Measurements from ENCODE around the gene SLC36A2.
"Not testable (repeated sequence)": the region's sequence is repeated elsewhere in the genome, so short reads cannot be mapped to it uniquely, and the experiment has no call there.

The SLC36A2 gene

GRCh38 chr5:151326266-151326665 is 21.1 kb downstream of the SLC36A2 start:
- no peak for DNase-seq (ENCODE audit: low spot score)

- no peak for DNase-seq (ENCODE audit: low spot score)
Measured at GRCh38 chr5:151320481-151320880, 26.9 kb downstream of the SLC36A2 start.

GRCh38 chr5:151318850-151319732 is 28.3 kb downstream of the SLC36A2 start:
- no peak for DNase-seq (ENCODE audit: low spot score)

GRCh38 chr5:151317871-151318270 is 29.5 kb downstream of the SLC36A2 start:
- DNase-seq (ENCODE audit: low spot score), result no peak

GRCh38 chr5:151315998-151316597 is 31.3 kb downstream of the SLC36A2 start:
- peak; percentile 48 for DNase-seq (ENCODE audit: low spot score)

GRCh38 chr5:151313357-151313756 is 34.0 kb downstream of the SLC36A2 start:
- no peak for DNase-seq (ENCODE audit: low spot score)

GRCh38 chr5:151312756-151313324 is 34.5 kb downstream of the SLC36A2 start:
- no peak for DNase-seq (ENCODE audit: low spot score)

GRCh38 chr5:151310932-151311331 is 36.4 kb downstream of the SLC36A2 start:
- DNase-seq (ENCODE audit: low spot score), result no peak

GRCh38 chr5:151309821-151310220 is 37.5 kb downstream of the SLC36A2 start:
- DNase-seq (ENCODE audit: low spot score), result not testable (repeated sequence)

GRCh38 chr5:151309266-151309665 is 38.1 kb downstream of the SLC36A2 start:
- not testable (repeated sequence) for DNase-seq (ENCODE audit: low spot score)

- no peak for DNase-seq (ENCODE audit: low spot score)
Measured at GRCh38 chr5:151303666-151304065, 43.7 kb downstream of the SLC36A2 start, which contains the start of gene SLC36A3. SLC36A3 (minus strand) TSS chr5:151303766; CDS start chr5:151303354, 412 bp downstream.

GRCh38 chr5:151298063-151298855 is 49.1 kb downstream of the SLC36A2 start:
- DNase-seq (ENCODE audit: low spot score), result no peak

GRCh38 chr5:151296974-151297373 is 50.4 kb downstream of the SLC36A2 start:
- no peak for DNase-seq (ENCODE audit: low spot score)

GRCh38 chr5:151296478-151296830 is 50.9 kb downstream of the SLC36A2 start:
- no peak for DNase-seq (ENCODE audit: low spot score)

- no peak for DNase-seq (ENCODE audit: low spot score)
Measured at GRCh38 chr5:151295791-151296477, 51.4 kb downstream of the SLC36A2 start.

- no peak for DNase-seq (ENCODE audit: low spot score)
Measured at GRCh38 chr5:151295138-151295537, 52.2 kb downstream of the SLC36A2 start.

GRCh38 chr5:151293624-151294023 is 53.7 kb downstream of the SLC36A2 start:
- DNase-seq (ENCODE audit: low spot score), result no peak

- no peak for DNase-seq (ENCODE audit: low spot score)
Measured at GRCh38 chr5:151288180-151288579, 59.2 kb downstream of the SLC36A2 start.

- no peak for DNase-seq (ENCODE audit: low spot score)
Measured at GRCh38 chr5:151286246-151286645, 61.1 kb downstream of the SLC36A2 start.

GRCh38 chr5:151285683-151286082 is 61.7 kb downstream of the SLC36A2 start:
- DNase-seq (ENCODE audit: low spot score), result no peak

GRCh38 chr5:151284392-151284967 is 62.9 kb downstream of the SLC36A2 start:
- no peak for DNase-seq (ENCODE audit: low spot score)

Data from CD4-positive, alpha-beta T cell treated with Interleukin-2 at 100 ng/mL for 4 hours (primary cell).